ENCODE results near the gene NSMCE1. TPM values are rescaled to one million over a fixed set of nuclear protein-coding genes. Genes with fewer than 3 reads are reported as not detected.

NSMCE1 gene
- total RNA-seq, 4 donors from 2014 or later, result 20.9 to 41.3 (median 30.6) TPM

GRCh38 chr16:27235055-27235937, 33.3 kb downstream of the NSMCE1 start:
- TF ChIP-seq CTCF (IDR thresholded peaks at IDR 0.05) (peak; percentile 54 to 85 (median 80)), POLR2A (IDR thresholded peaks at IDR 0.05) (peak in 1 of 2 donors; percentile 37)
- H3K9me3 ChIP-seq, result no peaks in the 10 kb centered on the region
- H3K4me1 ChIP-seq, result peaks cover 28 to 79% (median 34%) of the 10 kb centered on the region in 4 donors
- peak; percentile 80 to 95 (median 89) for DNase-seq
- H3K36me3 ChIP-seq, result peaks cover 0 to 6% (median 0%) of the 10 kb centered on the region in 3 donors
- H3K27ac ChIP-seq, result peak overlapping the region; percentile 76 to 90 (median 84)
- no peak overlapping the region for H3K4me3 ChIP-seq
- H3K27me3 ChIP-seq, result no peaks in the 10 kb centered on the region

DNA sequence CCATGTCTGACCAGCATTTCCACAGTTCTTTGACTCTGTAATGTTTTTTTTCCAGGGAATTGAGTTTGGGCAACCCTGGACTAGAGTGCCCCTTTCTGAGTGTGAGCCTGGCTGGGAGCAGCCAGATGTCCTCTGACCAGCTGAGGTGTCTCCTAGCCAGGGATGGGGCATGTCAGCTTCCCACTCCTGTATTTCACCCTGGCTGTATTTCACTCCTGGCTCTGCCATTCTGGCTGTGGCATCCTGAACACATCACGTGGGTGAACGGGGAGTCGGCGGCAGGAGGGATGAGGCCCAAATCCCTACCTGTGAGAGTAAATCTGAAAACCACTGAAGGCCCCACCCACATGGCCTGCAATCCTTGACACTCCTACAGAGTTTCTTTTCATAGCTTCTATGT, 34.0 kb downstream of the NSMCE1 start:
- Histone ChIP-seq H3K36me3 (peaks cover 0 to 9% (median 0%) of the 10 kb centered on the region in 3 donors), H3K4me1 (peaks cover 28 to 86% (median 34%) of the 10 kb centered on the region in 4 donors), H3K27ac (peak overlapping the region; percentile 76 to 90 (median 84)), H3K27me3 (no peaks in the 10 kb centered on the region), H3K4me3 (no peak overlapping the region), H3K9me3 (no peaks in the 10 kb centered on the region)
- no peak for TF ChIP-seq POLR2A (IDR thresholded peaks at IDR 0.05)
- TF ChIP-seq CTCF (IDR thresholded peaks at IDR 0.05), result no peak
- peak in 1 of 3 donors; percentile 45 for DNase-seq

GRCh38 chr16:27234171-27234570, 34.4 kb downstream of the NSMCE1 start:
- no peak for TF ChIP-seq CTCF (IDR thresholded peaks at IDR 0.05)
- TF ChIP-seq POLR2A (IDR thresholded peaks at IDR 0.05), result no peak
- Histone ChIP-seq H3K27me3 (no peaks in the 10 kb centered on the region), H3K36me3 (peaks cover 0 to 9% (median 0%) of the 10 kb centered on the region in 3 donors), H3K9me3 (no peaks in the 10 kb centered on the region), H3K4me3 (no peak overlapping the region), H3K27ac (peak overlapping the region; percentile 76 to 90 (median 84)), H3K4me1 (peaks cover 28 to 91% (median 34%) of the 10 kb centered on the region in 4 donors)
- DNase-seq, result no peak

DNA sequence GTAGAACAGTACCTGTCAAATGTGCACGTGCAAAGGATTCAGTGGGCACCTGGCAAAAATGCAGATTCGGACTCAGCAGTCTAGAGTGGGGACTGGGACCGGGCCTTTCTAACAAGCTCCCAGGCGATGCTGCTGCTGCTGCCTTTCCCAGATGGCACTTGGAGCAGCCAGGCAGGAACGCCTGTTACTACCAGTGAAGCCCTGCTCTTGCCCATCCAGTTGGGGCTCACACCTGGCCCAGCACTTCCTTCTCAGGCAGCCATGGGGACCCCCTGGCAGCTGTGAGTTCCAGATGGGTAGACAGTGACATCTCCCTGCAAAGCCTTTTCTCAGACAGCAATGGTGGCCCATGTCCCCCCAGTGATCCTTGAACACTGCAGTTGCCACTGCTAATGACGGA, 34.8 kb downstream of the NSMCE1 start:
- DNase-seq, result no peak
- Histone ChIP-seq H3K4me3 (no peak overlapping the region), H3K9me3 (no peaks in the 10 kb centered on the region), H3K36me3 (peaks cover 0 to 9% (median 0%) of the 10 kb centered on the region in 3 donors), H3K27ac (peak overlapping the region in 3 of 4 donors; percentile 78 to 85 (median 83)), H3K27me3 (no peaks in the 10 kb centered on the region), H3K4me1 (peaks cover 28 to 94% (median 34%) of the 10 kb centered on the region in 4 donors)
- TF ChIP-seq POLR2A (IDR thresholded peaks at IDR 0.05) (no peak), CTCF (IDR thresholded peaks at IDR 0.05) (no peak)

- peaks cover 25 to 87% (median 34%) of the 10 kb centered on the region in 4 donors for H3K4me1 ChIP-seq
- no peak for DNase-seq
- peaks cover 0 to 9% (median 0%) of the 10 kb centered on the region in 3 donors for H3K36me3 ChIP-seq
- H3K27me3 ChIP-seq, result no peaks in the 10 kb centered on the region
- peak in 3 of 6 experiments; percentile 22 to 24 (median 24) for TF ChIP-seq CTCF (IDR thresholded peaks at IDR 0.05)
- TF ChIP-seq POLR2A (IDR thresholded peaks at IDR 0.05), result no peak
- H3K4me3 ChIP-seq, result no peak overlapping the region
- H3K27ac ChIP-seq, result peak overlapping the region in 3 of 4 donors; percentile 78 to 85 (median 83)
- H3K9me3 ChIP-seq, result no peaks in the 10 kb centered on the region
Observed at GRCh38 chr16:27232901-27233625, 35.5 kb downstream of the NSMCE1 start.
